SK-N-SH (cell line): Measurements from ENCODE around the gene DPEP2. TPM values are rescaled to one million over a fixed set of nuclear protein-coding genes. Genes with fewer than 3 reads are reported as not detected.

ENCODE experiments used
- CTCF ChIA-PET: fragments of 300-600, 350-600 bp; formaldehyde crosslinking; extraction: SDS; loops from one replicate; lab custom pipeline; 2021; lab: Yijun Ruan, JAX
- POLR2A ChIA-PET: fragments of 350-600 bp; sonication (Branson Sonifier 250); formaldehyde crosslinking; extraction: SDS; loops from one replicate; lab custom pipeline; 2020; ENCODE audit warnings: antibody characterized with exemption, inconsistent platforms; lab: Yijun Ruan, JAX
- DNase-seq: peaks from one replicate; pipeline ENCODE4 v3.0.0; 2012
- H2AFZ ChIP-seq: fragments of 200-600 bp; sonication (generic); 2 replicates; pipeline ENCODE4 v1.8.1; 2016; ENCODE audit warnings: antibody characterized with exemption, mild to moderate bottlenecking, low read depth
- H3F3A ChIP-seq: fragments of 200-600 bp; sonication (generic); replicated peaks from 2 replicates; pipeline ENCODE3; 2016; ENCODE audit warnings: antibody characterized with exemption, mild to moderate bottlenecking; ENCODE audit not compliant: insufficient read depth
- H3K27ac ChIP-seq, 2 experiments: fragments of 200-500 bp in 1 of 2; fragments of 200-600 bp in 1 of 2; sonication (Bioruptor generic) in 1 of 2; sonication (generic), shearing (Covaris generic) in 1 of 2; 2 replicates each; pipeline versions ENCODE4 v1.5.1 to v1.6.1; 2014 to 2016; ENCODE audit warnings: low read depth in 2 of 2, inconsistent platforms in 1 of 2, low read length in 1 of 2, mild to moderate bottlenecking in 1 of 2, mixed read lengths in 1 of 2
- H3K27me3 ChIP-seq: fragments of 200-600 bp; sonication (generic), shearing (Covaris generic); 2 replicates; pipeline ENCODE4 v1.6.1; 2016; ENCODE audit warnings: mixed run types; ENCODE audit not compliant: insufficient read depth
- H3K36me3 ChIP-seq, 2 experiments: fragments of 200-500 bp in 1 of 2; fragments of 200-600 bp in 1 of 2; sonication (Bioruptor generic) in 1 of 2; sonication (generic) in 1 of 2; replicated peaks in 1 of 2; 2 replicates each; pipeline versions ENCODE3 to v1.5.1; 2014 to 2016; ENCODE audit warnings: low read length in 1 of 2, mild to moderate bottlenecking in 1 of 2; ENCODE audit not compliant: insufficient read depth in 2 of 2, control insufficient read depth in 1 of 2
- H3K4me1 ChIP-seq, 2 experiments: fragments of 200-500 bp in 1 of 2; fragments of 200-600 bp in 1 of 2; sonication (Bioruptor generic) in 1 of 2; sonication (generic), shearing (Covaris generic) in 1 of 2; 2 replicates each; pipeline versions ENCODE4 v1.5.1 to v1.6.1; 2014 to 2016; ENCODE audit warnings: low read depth in 1 of 2, low read length in 1 of 2, mixed run types in 1 of 2; ENCODE audit not compliant: insufficient read depth in 2 of 2, control insufficient read depth in 1 of 2
- H3K4me2 ChIP-seq: fragments of 200-600 bp; sonication (generic), shearing (Covaris generic); 2 replicates; pipeline ENCODE4 v1.6.1; 2017; ENCODE audit warnings: mixed run types
- H3K4me3 ChIP-seq, 2 experiments: fragments of 200-500 bp in 1 of 2; fragments of 200-600 bp in 1 of 2; sonication (Bioruptor generic) in 1 of 2; sonication (generic), shearing (Covaris generic) in 1 of 2; 2 replicates each; pipeline versions ENCODE4 v1.5.1 to v1.8.1; 2014 to 2016; ENCODE audit warnings: low read depth in 2 of 2, inconsistent platforms in 1 of 2, low read length in 1 of 2, mild to moderate bottlenecking in 1 of 2, mixed read lengths in 1 of 2, moderate library complexity in 1 of 2
- H3K79me2 ChIP-seq: fragments of 200-600 bp; sonication (generic); 2 replicates; pipeline ENCODE4 v1.8.1; 2017; ENCODE audit warnings: mild to moderate bottlenecking; ENCODE audit not compliant: insufficient read depth
- H3K9ac ChIP-seq: fragments of 200-600 bp; sonication (generic); 2 replicates; pipeline ENCODE4 v1.6.1; 2017; ENCODE audit warnings: mixed run types
- H3K9me2 ChIP-seq: fragments of 200-600 bp; sonication (generic); 2 replicates; pipeline ENCODE4 v1.6.1; 2017; ENCODE audit warnings: mixed run types
- H3K9me3 ChIP-seq: fragments of 200-600 bp; sonication (generic); 2 replicates; pipeline ENCODE4 v1.6.1; 2017; ENCODE audit warnings: mixed run types, mild to moderate bottlenecking, moderate library complexity
- H4K20me1 ChIP-seq: fragments of 200-600 bp; sonication (generic); 2 replicates; pipeline ENCODE4 v1.6.1; 2017; ENCODE audit warnings: mild to moderate bottlenecking, mixed run types; ENCODE audit not compliant: insufficient read depth
- ELF1 ChIP-seq: IDR thresholded peaks from 2 replicates; pipeline ENCODE4 v1.4.0; 2012
- JUND ChIP-seq: IDR thresholded peaks from 2 replicates; pipeline ENCODE4 v1.4.0; 2012
- MEF2A ChIP-seq: IDR thresholded peaks from 2 replicates; pipeline ENCODE4 v1.4.0; 2012; ENCODE audit warnings: low read depth, borderline replicate concordance
- RAD21 ChIP-seq: IDR thresholded peaks from 2 replicates; pipeline ENCODE4 v1.6.1; 2012; ENCODE audit warnings: mild to moderate bottlenecking, low read length
- RXRA ChIP-seq: IDR thresholded peaks from 2 replicates; pipeline ENCODE4 v1.4.0; 2012; ENCODE audit warnings: low read depth, mild to moderate bottlenecking, borderline replicate concordance
- SMC3 ChIP-seq: IDR thresholded peaks from 2 replicates; pipeline ENCODE4 v1.6.1; 2012; ENCODE audit warnings: low read depth, low read length, improper control_type of control experiment
- TAF1 ChIP-seq: IDR thresholded peaks from 2 replicates; pipeline ENCODE4 v1.6.1; 2012; ENCODE audit warnings: low read depth, mild to moderate bottlenecking, low read length, moderate library complexity, borderline replicate concordance
- TEAD4 ChIP-seq: IDR thresholded peaks from 2 replicates; pipeline ENCODE4 v1.4.0; 2012; ENCODE audit warnings: mild to moderate bottlenecking, borderline replicate concordance; ENCODE audit not compliant: insufficient read depth
- WGBS: methylation state at CpG from one replicate; pipeline ENCODE4 v1.1.6; 2017; ENCODE audit warnings: low lambda C conversion rate; 5-methylcytosine and 5-hydroxymethylcytosine counted together
- polyA plus RNA-seq, 3 experiments: library from polyadenylated mRNA; depleted of rRNA; stranded (reverse); fragments of >200 nt; gene quantifications; 2 replicates each; pipeline ENCODE4 v1.2.3, GENCODE V29; 2012
- TF ChIP-seq, protein P1 (sequence below): IDR thresholded peaks from 2 replicates; pipeline ENCODE4 v1.4.0; 2012; ENCODE audit warnings: low read depth
- TF ChIP-seq, protein P2 (sequence below): fragments of 200-600 bp; sonication (generic); IDR thresholded peaks from 2 replicates; pipeline ENCODE4 v1.6.1; 2017; ENCODE audit warnings: antibody characterized with exemption, mild to moderate bottlenecking, moderate library complexity

Gene DPEP2
- polyA plus RNA-seq, 1 of the 3 experiments (the other 2 are of a cell fraction), result not detected

DNA sequence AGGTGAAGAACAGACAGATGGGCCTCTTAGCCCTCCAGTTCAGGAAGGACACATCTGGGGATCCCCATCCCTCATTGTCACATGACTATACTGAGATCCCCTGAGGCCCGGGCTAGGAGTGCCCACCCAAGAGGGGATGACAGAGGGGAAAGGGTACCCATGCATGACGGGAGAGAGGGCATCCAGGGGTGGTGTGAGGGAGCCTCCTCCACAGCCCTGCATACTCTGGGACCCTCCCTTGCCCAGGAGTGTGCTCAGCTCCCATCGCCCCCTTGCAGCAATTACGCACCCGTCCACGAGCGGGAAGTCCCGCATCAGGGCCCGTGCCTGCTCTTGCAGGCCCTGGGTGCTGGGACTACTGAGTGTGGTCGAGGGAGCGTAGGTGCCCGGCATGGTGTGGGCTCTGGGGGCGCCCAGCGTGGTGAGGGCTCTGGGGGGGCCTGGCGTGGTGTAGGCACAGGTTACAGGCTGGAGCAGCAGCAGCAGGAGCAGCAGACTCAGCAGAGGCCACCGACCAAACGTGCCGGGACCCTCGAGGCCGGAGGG is 6.5 kb downstream of the DPEP2 start (continued):
- TF ChIP-seq TEAD4, result no peak

DNA sequence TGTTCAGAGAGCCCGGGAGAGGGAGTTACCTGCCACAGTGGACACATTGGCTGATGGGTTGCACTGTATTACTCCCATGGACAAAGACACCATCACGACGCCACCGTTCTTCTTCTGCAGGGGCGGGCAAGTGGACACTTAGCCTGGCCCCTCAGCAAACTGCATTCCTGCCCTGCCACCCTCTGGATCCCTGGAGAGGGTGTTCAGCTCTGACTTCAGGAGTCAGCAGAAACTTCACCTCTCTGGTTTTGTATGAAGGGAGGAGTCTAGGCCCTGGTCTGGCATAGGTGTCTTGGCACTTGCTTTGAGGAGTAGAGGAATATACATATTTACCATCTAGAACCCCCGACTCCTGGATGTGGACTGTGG is 9.3 kb downstream of the DPEP2 start:
- H3K9me3 ChIP-seq, result no peaks in the 10 kb centered on the region
- no peak for TF ChIP-seq JUND
- TF ChIP-seq, protein P1, sequence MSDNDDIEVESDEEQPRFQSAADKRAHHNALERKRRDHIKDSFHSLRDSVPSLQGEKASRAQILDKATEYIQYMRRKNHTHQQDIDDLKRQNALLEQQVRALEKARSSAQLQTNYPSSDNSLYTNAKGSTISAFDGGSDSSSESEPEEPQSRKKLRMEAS, result no peak
- no peak for TF ChIP-seq TAF1
- TF ChIP-seq, protein P2, sequence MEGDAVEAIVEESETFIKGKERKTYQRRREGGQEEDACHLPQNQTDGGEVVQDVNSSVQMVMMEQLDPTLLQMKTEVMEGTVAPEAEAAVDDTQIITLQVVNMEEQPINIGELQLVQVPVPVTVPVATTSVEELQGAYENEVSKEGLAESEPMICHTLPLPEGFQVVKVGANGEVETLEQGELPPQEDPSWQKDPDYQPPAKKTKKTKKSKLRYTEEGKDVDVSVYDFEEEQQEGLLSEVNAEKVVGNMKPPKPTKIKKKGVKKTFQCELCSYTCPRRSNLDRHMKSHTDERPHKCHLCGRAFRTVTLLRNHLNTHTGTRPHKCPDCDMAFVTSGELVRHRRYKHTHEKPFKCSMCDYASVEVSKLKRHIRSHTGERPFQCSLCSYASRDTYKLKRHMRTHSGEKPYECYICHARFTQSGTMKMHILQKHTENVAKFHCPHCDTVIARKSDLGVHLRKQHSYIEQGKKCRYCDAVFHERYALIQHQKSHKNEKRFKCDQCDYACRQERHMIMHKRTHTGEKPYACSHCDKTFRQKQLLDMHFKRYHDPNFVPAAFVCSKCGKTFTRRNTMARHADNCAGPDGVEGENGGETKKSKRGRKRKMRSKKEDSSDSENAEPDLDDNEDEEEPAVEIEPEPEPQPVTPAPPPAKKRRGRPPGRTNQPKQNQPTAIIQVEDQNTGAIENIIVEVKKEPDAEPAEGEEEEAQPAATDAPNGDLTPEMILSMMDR, result no peak
- H3K79me2 ChIP-seq, result no peaks in the 10 kb centered on the region
- ChIA-PET CTCF (interaction anchor here (0.9 to 1.4 kb wide), 3 partner anchors 20 to 274 kb away, joined by 3 to 5 read pairs (median 4); partner anchors contain the start of gene SLC7A6), POLR2A (interaction anchor here (0.6 kb wide), 1 partner anchor 42 kb away, joined by 3 read pairs; no protein-coding TSS in a partner anchor)
- H3K4me2 ChIP-seq, result no peak overlapping the region
- H3K27me3 ChIP-seq, result no peaks in the 10 kb centered on the region
- no peaks in the 10 kb centered on the region for H3K9me2 ChIP-seq
- H4K20me1 ChIP-seq, result no peaks in the 10 kb centered on the region
- H3F3A ChIP-seq, result no peaks in the 10 kb centered on the region
- no peak overlapping the region for H3K4me3 ChIP-seq
- no peak overlapping the region for H2AFZ ChIP-seq
- DNase-seq, result no peak
- 83% methylated on average over 3 of the region's 6 CpGs for WGBS
- no peaks in the 10 kb centered on the region for H3K36me3 ChIP-seq
- no peak overlapping the region for H3K27ac ChIP-seq
- H3K4me1 ChIP-seq, result peaks cover 0 to 7% of the 10 kb centered on the region in 2 experiments; a peak in 1 of 4 replicates
- H3K9ac ChIP-seq, result no peak overlapping the region

DNA sequence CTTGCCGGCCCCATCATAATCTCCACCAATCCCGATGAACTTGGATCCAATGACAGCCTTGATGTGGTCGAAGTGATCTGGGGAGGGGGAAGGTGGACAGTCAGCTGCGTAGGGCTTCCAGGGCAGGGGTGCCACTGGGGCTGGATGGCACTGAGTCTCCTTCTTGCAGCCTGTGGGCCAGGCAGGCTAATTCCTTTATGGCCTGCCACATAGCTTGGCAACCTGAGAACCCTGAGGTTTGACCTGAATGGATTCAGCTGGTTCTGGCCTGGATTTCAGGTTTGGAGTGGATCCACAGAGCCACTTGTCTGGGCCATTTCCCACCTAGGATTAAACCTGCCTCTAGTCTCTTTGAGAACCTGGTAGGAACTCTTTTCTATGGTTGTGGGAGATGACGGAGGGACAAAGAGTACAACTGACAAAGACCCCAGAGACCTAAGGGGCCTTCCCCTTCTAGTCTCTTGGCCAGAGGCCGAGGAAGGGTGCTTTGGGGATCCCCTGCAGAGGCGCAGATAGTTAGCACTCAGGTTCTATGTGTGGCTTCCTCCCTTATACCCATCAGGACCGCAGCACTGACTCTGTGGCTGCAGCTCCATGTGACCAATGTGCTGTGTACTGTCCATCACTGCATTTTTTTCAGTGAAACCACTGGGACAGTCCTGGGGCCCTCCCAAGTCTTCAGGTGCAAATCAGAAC is 9.8 kb downstream of the DPEP2 start:
- Histone ChIP-seq H3K4me1 (peaks cover 0 to 10% of the 10 kb centered on the region in 2 experiments; a peak in 1 of 4 replicates), H2AFZ (no peak overlapping the region), H3K79me2 (no peaks in the 10 kb centered on the region), H3K27me3 (no peaks in the 10 kb centered on the region), H3K36me3 (no peaks in the 10 kb centered on the region), H4K20me1 (no peaks in the 10 kb centered on the region), H3F3A (no peaks in the 10 kb centered on the region), H3K27ac (no peak overlapping the region), H3K4me3 (no peak overlapping the region), H3K9ac (no peak overlapping the region), H3K9me3 (no peaks in the 10 kb centered on the region), H3K9me2 (no peaks in the 10 kb centered on the region), H3K4me2 (no peak overlapping the region)
- ChIA-PET POLR2A (no interaction called here), CTCF (interaction anchor here (0.9 to 1.8 kb wide), 5 partner anchors 19 to 275 kb away, joined by 3 to 5 read pairs (median 4); partner anchors contain the start of gene SLC7A6)
- 64% methylated on average over 6 of the region's 8 CpGs for WGBS
- DNase-seq, result no peak
- no peak for TF ChIP-seq SMC3
- no peak for TF ChIP-seq RAD21
- TF ChIP-seq MEF2A, result no peak
- TF ChIP-seq RXRA, result no peak
- no peak for TF ChIP-seq ELF1
- TF ChIP-seq, protein P1, result no peak
